HEK293 (cell line): ENCODE data around the gene DIS3L2.

ENCODE experiments used
- GFI1B ChIP-seq: fragments of 450-650 bp; formaldehyde crosslinking; IDR thresholded peaks from 2 replicates; pipeline ENCODE4 v1.5.1; 2016; ENCODE audit warnings: missing biosample characterization, missing genetic modification characterization
- HOXD13 ChIP-seq: sonication (generic); formaldehyde crosslinking; IDR thresholded peaks from 2 replicates; pipeline ENCODE4 v1.8.0; 2022; ENCODE audit warnings: missing genetic modification reagents, borderline replicate concordance
- IKZF3 ChIP-seq: fragments of 450-650 bp; IDR thresholded peaks from 2 replicates; pipeline ENCODE4 v1.5.0; 2018; ENCODE audit warnings: missing biosample characterization, mild to moderate bottlenecking, missing genetic modification characterization, moderate library complexity
- KLF10 ChIP-seq: fragments of 450-650 bp; IDR thresholded peaks from 2 replicates; pipeline ENCODE4 v1.5.1; 2018; ENCODE audit warnings: missing biosample characterization, mild to moderate bottlenecking, missing genetic modification characterization
- ZNF138 ChIP-seq: fragments of 450-650 bp; formaldehyde crosslinking; IDR thresholded peaks from 2 replicates; pipeline ENCODE4 v1.5.1; 2016; ENCODE audit warnings: missing biosample characterization, missing genetic modification characterization, borderline replicate concordance
- ZNF140 ChIP-seq: fragments of 450-650 bp; formaldehyde crosslinking; IDR thresholded peaks from 2 replicates; pipeline ENCODE4 v1.5.1; 2016; ENCODE audit warnings: missing biosample characterization, missing genetic modification characterization
- ZNF146 ChIP-seq: fragments of 450-650 bp; formaldehyde crosslinking; IDR thresholded peaks from 2 replicates; pipeline ENCODE4 v1.5.1; 2016; ENCODE audit warnings: missing biosample characterization, missing genetic modification characterization
- ZNF211 ChIP-seq: fragments of 450-650 bp; formaldehyde crosslinking; IDR thresholded peaks from 2 replicates; pipeline ENCODE4 v1.5.1; 2016; ENCODE audit warnings: low read depth, missing biosample characterization, missing genetic modification characterization
- ZNF335 ChIP-seq: fragments of 450-650 bp; formaldehyde crosslinking; conservative IDR thresholded peaks from 2 replicates; pipeline ENCODE4 v1.5.1; 2016; ENCODE audit warnings: missing biosample characterization, missing genetic modification characterization
- ZNF404 ChIP-seq: fragments of 450-650 bp; formaldehyde crosslinking; IDR thresholded peaks from 2 replicates; pipeline ENCODE4 v1.5.1; 2017; ENCODE audit warnings: missing biosample characterization, missing genetic modification characterization
- ZNF426 ChIP-seq: fragments of 450-650 bp; formaldehyde crosslinking; IDR thresholded peaks from 2 replicates; pipeline ENCODE4 v1.5.1; 2017; ENCODE audit warnings: missing biosample characterization, missing genetic modification characterization, mild to moderate bottlenecking, inconsistent platforms, moderate library complexity
- ZNF626 ChIP-seq: fragments of 450-650 bp; sonication (Bioruptor Pico); formaldehyde crosslinking; IDR thresholded peaks from 2 replicates; pipeline ENCODE4 v1.5.1; 2018; ENCODE audit warnings: missing biosample characterization, missing genetic modification characterization, inconsistent platforms
- ZNF658 ChIP-seq: fragments of 450-650 bp; formaldehyde crosslinking; IDR thresholded peaks from 2 replicates; pipeline ENCODE4; 2016; ENCODE audit warnings: missing biosample characterization, missing genetic modification characterization
- ZNF785 ChIP-seq: fragments of 450-650 bp; formaldehyde crosslinking; IDR thresholded peaks from 2 replicates; pipeline ENCODE4 v1.5.1; 2016; ENCODE audit warnings: missing biosample characterization, missing genetic modification characterization
- TF ChIP-seq, protein P1 (sequence below): fragments of 450-650 bp; formaldehyde crosslinking; IDR thresholded peaks from 2 replicates; pipeline ENCODE4 v1.5.1; 2016; ENCODE audit warnings: missing biosample characterization, missing genetic modification characterization
- TF ChIP-seq, protein P2 (sequence below): fragments of 450-650 bp; formaldehyde crosslinking; IDR thresholded peaks from 2 replicates; pipeline ENCODE4 v1.5.1; 2017; ENCODE audit warnings: missing biosample characterization, missing genetic modification characterization
- TF ChIP-seq, protein P3 (sequence below): fragments of 450-650 bp; formaldehyde crosslinking; IDR thresholded peaks from 2 replicates; pipeline ENCODE4 v1.5.1; 2016; ENCODE audit warnings: missing biosample characterization, missing genetic modification characterization, low read depth
- TF ChIP-seq, protein P4 (sequence below): fragments of 450-650 bp; formaldehyde crosslinking; IDR thresholded peaks from 2 replicates; pipeline ENCODE4 v1.5.1; 2016; ENCODE audit warnings: missing biosample characterization, missing genetic modification characterization
- TF ChIP-seq, protein P5 (sequence below): fragments of 450-650 bp; formaldehyde crosslinking; IDR thresholded peaks from 2 replicates; pipeline ENCODE4 v1.5.1; 2016; ENCODE audit warnings: missing biosample characterization, missing genetic modification characterization

DIS3L2 gene

DNA sequence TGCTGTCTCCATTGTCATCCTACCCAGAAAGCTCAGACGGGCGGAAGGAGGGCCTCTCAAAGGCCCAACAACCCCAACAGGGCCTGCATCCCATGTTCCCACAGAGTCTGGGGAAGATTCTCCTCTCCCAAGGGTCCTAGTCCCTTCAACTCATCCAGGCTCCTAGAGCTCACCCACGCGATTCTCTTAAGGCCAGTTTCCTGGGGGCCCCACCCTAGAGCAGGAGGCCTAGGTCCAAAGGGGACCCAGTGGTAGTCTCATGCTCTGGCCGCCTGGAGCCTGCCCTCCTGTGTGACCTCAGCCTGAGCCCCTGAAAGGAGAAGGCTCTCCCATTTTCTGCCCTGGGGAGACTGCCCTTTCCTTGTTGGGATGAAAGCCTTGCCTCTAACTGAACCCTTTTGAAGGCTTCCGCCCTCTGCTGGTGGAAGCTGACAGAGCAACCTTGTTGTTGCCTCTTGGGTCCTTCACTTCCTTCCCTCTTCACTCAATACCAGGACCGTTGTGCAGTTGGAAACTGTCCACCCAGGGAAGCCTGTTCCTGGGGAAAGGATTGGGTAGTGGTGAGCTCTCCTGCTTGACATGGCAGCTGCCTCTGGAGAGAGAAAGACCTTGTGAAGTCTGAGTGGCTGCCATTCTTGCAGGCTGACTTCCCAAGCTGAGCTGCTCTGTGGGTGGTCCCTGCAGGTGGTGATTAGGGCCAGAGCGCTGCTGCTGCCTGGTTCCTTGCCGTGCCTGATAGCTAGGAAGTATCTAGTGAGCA lies 331.1 kb downstream of the DIS3L2 start (continued):
- TF ChIP-seq ZNF335 (peak; percentile 21; the same call in 1 of the 2 replicates), GFI1B (tag by site-specific recombination) (no peak), ZNF211 (no peak), ZNF785 (tag by site-specific recombination) (no peak), IKZF3 (tag by site-specific recombination) (no peak), ZNF658 (tag by site-specific recombination) (no peak), ZNF138 (tag by site-specific recombination) (no peak), ZNF140 (tag by site-specific recombination) (no peak), ZNF626 (tag by site-specific recombination) (no peak), ZNF426 (tag by site-specific recombination) (no peak), HOXD13 (no peak), ZNF146 (no peak), ZNF404 (tag by site-specific recombination) (no peak), KLF10 (no peak)
- TF ChIP-seq, protein P1, sequence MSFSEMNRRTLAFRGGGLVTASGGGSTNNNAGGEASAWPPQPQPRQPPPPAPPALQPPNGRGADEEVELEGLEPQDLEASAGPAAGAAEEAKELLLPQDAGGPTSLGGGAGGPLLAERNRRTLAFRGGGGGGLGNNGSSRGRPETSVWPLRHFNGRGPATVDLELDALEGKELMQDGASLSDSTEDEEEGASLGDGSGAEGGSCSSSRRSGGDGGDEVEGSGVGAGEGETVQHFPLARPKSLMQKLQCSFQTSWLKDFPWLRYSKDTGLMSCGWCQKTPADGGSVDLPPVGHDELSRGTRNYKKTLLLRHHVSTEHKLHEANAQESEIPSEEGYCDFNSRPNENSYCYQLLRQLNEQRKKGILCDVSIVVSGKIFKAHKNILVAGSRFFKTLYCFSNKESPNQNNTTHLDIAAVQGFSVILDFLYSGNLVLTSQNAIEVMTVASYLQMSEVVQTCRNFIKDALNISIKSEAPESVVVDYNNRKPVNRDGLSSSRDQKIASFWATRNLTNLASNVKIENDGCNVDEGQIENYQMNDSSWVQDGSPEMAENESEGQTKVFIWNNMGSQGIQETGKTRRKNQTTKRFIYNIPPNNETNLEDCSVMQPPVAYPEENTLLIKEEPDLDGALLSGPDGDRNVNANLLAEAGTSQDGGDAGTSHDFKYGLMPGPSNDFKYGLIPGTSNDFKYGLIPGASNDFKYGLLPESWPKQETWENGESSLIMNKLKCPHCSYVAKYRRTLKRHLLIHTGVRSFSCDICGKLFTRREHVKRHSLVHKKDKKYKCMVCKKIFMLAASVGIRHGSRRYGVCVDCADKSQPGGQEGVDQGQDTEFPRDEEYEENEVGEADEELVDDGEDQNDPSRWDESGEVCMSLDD (tag by site-specific recombination), result no peak
- TF ChIP-seq, protein P2, sequence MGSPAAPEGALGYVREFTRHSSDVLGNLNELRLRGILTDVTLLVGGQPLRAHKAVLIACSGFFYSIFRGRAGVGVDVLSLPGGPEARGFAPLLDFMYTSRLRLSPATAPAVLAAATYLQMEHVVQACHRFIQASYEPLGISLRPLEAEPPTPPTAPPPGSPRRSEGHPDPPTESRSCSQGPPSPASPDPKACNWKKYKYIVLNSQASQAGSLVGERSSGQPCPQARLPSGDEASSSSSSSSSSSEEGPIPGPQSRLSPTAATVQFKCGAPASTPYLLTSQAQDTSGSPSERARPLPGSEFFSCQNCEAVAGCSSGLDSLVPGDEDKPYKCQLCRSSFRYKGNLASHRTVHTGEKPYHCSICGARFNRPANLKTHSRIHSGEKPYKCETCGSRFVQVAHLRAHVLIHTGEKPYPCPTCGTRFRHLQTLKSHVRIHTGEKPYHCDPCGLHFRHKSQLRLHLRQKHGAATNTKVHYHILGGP (tag by site-specific recombination), result no peak
- TF ChIP-seq, protein P3, sequence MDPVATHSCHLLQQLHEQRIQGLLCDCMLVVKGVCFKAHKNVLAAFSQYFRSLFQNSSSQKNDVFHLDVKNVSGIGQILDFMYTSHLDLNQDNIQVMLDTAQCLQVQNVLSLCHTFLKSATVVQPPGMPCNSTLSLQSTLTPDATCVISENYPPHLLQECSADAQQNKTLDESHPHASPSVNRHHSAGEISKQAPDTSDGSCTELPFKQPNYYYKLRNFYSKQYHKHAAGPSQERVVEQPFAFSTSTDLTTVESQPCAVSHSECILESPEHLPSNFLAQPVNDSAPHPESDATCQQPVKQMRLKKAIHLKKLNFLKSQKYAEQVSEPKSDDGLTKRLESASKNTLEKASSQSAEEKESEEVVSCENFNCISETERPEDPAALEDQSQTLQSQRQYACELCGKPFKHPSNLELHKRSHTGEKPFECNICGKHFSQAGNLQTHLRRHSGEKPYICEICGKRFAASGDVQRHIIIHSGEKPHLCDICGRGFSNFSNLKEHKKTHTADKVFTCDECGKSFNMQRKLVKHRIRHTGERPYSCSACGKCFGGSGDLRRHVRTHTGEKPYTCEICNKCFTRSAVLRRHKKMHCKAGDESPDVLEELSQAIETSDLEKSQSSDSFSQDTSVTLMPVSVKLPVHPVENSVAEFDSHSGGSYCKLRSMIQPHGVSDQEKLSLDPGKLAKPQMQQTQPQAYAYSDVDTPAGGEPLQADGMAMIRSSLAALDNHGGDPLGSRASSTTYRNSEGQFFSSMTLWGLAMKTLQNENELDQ, result no peak
- TF ChIP-seq, protein P4, sequence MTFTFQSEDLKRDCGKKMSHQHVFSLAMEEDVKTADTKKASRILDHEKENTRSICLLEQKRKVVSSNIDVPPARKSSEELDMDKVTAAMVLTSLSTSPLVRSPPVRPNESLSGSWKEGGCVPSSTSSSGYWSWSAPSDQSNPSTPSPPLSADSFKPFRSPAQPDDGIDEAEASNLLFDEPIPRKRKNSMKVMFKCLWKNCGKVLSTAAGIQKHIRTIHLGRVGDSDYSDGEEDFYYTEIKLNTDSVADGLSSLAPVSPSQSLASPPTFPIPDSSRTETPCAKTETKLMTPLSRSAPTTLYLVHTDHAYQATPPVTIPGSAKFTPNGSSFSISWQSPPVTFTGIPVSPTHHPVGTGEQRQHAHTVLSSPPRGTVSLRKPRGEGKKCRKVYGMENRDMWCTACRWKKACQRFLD (tag by site-specific recombination), result no peak
- TF ChIP-seq, protein P5, sequence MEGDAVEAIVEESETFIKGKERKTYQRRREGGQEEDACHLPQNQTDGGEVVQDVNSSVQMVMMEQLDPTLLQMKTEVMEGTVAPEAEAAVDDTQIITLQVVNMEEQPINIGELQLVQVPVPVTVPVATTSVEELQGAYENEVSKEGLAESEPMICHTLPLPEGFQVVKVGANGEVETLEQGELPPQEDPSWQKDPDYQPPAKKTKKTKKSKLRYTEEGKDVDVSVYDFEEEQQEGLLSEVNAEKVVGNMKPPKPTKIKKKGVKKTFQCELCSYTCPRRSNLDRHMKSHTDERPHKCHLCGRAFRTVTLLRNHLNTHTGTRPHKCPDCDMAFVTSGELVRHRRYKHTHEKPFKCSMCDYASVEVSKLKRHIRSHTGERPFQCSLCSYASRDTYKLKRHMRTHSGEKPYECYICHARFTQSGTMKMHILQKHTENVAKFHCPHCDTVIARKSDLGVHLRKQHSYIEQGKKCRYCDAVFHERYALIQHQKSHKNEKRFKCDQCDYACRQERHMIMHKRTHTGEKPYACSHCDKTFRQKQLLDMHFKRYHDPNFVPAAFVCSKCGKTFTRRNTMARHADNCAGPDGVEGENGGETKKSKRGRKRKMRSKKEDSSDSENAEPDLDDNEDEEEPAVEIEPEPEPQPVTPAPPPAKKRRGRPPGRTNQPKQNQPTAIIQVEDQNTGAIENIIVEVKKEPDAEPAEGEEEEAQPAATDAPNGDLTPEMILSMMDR (tag by site-specific recombination), result peak; percentile 16; the same call in 1 of the 2 replicates
